LNCAP (cell line): ENCODE data around the gene CCDC93.

Source experiments
- TF ChIP-seq, protein P1 (sequence below): fragments of 450-650 bp; IDR thresholded peaks from 2 replicates; pipeline ENCODE4 v1.5.1; 2017; ENCODE audit warnings: mild to moderate bottlenecking

The CCDC93 gene

GRCh38 chr2:117936871-117937428 is 76.9 kb downstream of the CCDC93 start:
- TF ChIP-seq, protein P1, sequence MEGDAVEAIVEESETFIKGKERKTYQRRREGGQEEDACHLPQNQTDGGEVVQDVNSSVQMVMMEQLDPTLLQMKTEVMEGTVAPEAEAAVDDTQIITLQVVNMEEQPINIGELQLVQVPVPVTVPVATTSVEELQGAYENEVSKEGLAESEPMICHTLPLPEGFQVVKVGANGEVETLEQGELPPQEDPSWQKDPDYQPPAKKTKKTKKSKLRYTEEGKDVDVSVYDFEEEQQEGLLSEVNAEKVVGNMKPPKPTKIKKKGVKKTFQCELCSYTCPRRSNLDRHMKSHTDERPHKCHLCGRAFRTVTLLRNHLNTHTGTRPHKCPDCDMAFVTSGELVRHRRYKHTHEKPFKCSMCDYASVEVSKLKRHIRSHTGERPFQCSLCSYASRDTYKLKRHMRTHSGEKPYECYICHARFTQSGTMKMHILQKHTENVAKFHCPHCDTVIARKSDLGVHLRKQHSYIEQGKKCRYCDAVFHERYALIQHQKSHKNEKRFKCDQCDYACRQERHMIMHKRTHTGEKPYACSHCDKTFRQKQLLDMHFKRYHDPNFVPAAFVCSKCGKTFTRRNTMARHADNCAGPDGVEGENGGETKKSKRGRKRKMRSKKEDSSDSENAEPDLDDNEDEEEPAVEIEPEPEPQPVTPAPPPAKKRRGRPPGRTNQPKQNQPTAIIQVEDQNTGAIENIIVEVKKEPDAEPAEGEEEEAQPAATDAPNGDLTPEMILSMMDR, result no peak

DNA sequence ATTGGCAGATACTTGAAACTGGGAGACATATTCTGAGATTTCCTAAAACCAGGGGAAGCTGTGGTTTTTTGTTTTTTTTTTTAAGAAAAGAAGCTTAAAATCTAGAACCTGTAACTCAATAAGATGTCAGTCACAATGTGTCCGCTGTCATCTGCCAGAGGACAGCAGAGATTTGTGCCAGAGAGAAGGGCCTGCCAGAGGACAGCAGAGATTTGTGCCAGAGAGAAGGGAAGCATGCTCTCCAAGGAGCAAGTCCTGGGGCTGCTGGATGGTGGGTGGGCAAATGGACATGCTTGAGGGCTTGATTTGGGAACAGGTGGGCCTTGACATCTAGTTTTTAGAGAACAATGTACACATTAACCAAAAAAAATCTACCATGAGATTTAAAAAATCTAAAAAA is 77.9 kb downstream of the CCDC93 start:
- TF ChIP-seq, protein P1, result no peak

DNA sequence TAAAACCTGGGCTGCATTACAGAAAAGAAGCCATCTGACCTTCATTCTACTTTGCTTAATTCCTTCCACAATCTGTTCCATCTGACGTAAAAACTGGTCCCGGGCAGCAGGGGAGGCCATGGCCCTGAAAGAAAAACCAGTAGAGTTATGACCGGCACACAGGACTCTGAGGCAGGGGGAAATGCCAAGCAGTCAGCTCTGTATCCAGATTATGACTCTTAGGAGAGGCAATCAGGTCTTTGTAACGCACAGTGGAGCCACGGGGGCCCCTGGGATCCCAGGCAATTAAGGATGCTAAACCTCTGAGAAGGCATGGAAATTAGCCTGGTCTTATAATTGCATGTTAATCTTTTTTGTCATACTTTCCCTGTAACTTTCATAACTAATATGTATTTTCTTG is 78.4 kb downstream of the CCDC93 start:
- TF ChIP-seq, protein P1, result no peak

DNA sequence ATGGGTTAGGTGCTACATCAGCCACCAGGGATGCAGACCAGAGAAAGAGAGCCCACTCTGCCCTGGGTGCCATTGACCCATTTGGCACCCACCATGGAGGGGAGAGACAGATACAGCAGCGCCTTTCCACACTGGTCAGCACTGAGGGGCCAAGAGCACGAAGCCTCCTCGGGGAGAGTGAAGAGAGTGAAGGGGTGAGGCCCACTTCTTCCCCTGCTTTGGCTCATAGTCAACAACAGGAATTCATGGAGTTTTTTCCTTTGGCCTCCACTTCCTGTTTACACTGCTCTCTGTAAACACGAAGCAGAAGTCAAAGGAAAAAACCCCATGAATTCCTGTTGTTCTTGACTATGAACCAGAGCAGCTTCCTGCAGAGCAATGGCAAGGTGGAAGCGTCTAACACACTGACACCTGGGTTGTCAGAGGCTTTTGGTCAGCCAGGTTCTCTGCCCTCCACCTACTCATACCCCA is 80.0 kb downstream of the CCDC93 start:
- TF ChIP-seq, protein P1, result no peak

- TF ChIP-seq, protein P1, result no peak
Observed at GRCh38 chr2:117931978-117932377, 81.9 kb downstream of the CCDC93 start.

DNA sequence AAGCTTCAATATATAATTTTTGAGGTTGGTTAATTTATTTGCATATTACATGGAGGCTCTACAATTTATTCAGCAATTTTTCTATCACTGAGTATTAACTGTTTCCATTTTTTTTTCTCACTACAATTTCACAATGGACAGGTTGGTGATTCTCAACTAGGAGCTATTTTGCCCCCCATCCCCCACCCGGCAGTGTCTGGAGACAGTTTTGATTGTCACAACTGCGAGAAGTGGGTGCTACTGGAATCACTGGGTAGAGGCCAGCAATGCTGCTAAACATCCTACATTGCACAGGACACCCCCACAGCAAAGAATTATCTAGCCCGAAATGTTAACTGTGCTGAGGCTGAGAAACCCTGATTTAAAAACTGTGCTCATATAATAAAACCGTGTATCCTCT is 82.6 kb downstream of the CCDC93 start:
- TF ChIP-seq, protein P1, result no peak

DNA sequence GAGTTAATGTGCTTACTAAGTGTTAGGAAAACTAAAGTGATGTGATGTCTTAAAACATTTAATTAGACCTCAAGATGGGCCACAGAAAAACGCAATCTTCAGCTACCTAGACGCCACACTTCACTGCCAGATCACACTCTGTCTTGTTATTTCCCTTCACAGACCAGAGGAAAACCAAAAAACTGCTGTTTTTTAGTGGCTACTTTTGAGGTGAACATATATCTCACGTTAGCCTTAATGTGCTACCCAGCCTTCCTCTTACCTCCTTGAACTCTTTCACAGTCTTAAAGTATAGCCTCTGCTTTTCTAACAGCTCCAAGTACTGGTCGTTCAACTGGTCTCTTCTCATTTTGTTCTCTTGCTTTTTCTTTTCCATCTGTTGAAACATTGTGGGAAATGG is 83.1 kb downstream of the CCDC93 start:
- TF ChIP-seq, protein P1, result no peak

- TF ChIP-seq, protein P1, result no peak
Observed at GRCh38 chr2:117921520-117921919, 92.3 kb downstream of the CCDC93 start.
